Motor neuron (in vitro differentiated cells): ENCODE measurements around the gene LGR4. TPM values are rescaled to one million over a fixed set of nuclear protein-coding genes. Genes with fewer than 3 reads are reported as not detected.

Source experiments
- ATAC-seq, 8 experiments: fragments of 200-7000 bp; cut with Tn5 transposase; replicated peaks in 6 of 8; 2 replicates each; pipeline ENCODE4 v1.8.0; 2021; ENCODE audit warnings: mild to moderate bottlenecking in 8 of 8, moderate library complexity in 8 of 8
- H3K27ac ChIP-seq, 2 donors: fragments of 250-450 bp; sonication (Bioruptor Pico); 2 replicates each; pipeline ENCODE4 v1.9.0; 2021; ENCODE audit warnings: antibody characterized with exemption in 2 of 2, mild to moderate bottlenecking in 2 of 2, moderate library complexity in 1 of 2
- H3K4me1 ChIP-seq, 2 donors: fragments of 250-450 bp; sonication (Bioruptor Pico); replicated peaks in 1 of 2; 2 replicates each; pipeline ENCODE4 v1.6.1; 2021; ENCODE audit warnings: antibody characterized with exemption in 2 of 2, mild to moderate bottlenecking in 2 of 2, moderate library complexity in 1 of 2
- H3K4me3 ChIP-seq, 5 donors: fragments of 250-450 bp; sonication (Bioruptor Pico); 2 replicates each; pipeline ENCODE4 v1.9.0; 2021; ENCODE audit warnings: antibody characterized with exemption in 5 of 5, mild to moderate bottlenecking in 5 of 5, moderate library complexity in 4 of 5
- WGBS, 10 experiments: fragments of 450-650 bp; shearing (Covaris generic); methylation state at CpG; one replicate each; pipeline ENCODE4 v1.0.0; 2022; 5-methylcytosine and 5-hydroxymethylcytosine counted together
- in situ Hi-C, 9 experiments: fragments of 400-800 bp; cut with MboI; loops; one replicate each; pipeline ENCODE4 v1.15.0; 2021; ENCODE audit warnings: low sequenced_read_pairs in 9 of 9, low pct_unique_long_range_greater_than_20kb in 2 of 9; ENCODE audit not compliant: unreplicated experiment in 9 of 9
- total RNA-seq, 8 experiments: library from RNA; unstranded; fragments of 300-600 nt; gene quantifications; 2 replicates each; pipeline versions ENCODE4 v1.2.3 to v1.2.4, GENCODE V29; 2022

Gene LGR4
- total RNA-seq, 8 experiments from 2014 or later = 22.3 to 79.2 (median 36.7) TPM

DNA sequence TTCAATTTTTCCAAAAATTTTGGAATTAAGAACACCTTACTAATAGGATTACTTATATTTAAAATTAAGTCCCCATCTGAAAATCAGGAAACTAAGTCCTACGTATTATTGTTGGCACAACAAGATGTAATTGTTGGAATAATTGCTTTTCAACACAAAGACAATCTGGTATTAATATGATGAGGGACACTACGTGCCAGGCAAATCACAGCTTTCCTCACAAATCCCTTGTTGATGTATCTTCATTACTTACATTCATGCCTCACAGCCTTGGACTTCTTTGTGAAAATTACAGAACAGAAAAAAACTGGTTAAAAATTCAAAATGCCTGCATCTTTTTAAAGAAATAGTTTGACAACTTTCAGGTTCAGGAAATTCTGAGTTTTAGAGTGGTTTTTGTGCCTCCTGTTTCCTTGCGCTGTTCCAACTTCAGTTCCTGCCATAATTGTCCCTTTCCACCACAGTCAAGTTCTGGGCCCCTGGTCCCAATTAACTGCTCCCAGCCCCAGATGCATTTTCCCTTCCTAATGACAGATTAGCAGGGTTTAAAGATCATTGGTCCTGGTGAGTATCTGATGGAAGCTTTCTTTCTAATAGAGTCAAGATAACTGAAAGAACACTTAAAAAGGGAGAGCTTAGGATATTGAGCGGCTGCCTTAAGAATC lies 86.3 kb downstream of the LGR4 start:
- H3K4me1 ChIP-seq = peaks cover 2 to 4% of the 10 kb centered on the region in 2 donors
- in situ Hi-C loops = no loop called here
- WGBS, 10 experiments = 33 to 100% (median 90%) methylated on average over 2 to 4 of the region's 4 CpGs; no CpG with 5 or more reads in 2 of the 10 experiments
- no peak overlapping the region for H3K27ac ChIP-seq
- no peak for ATAC-seq
- no peak overlapping the region for H3K4me3 ChIP-seq

DNA sequence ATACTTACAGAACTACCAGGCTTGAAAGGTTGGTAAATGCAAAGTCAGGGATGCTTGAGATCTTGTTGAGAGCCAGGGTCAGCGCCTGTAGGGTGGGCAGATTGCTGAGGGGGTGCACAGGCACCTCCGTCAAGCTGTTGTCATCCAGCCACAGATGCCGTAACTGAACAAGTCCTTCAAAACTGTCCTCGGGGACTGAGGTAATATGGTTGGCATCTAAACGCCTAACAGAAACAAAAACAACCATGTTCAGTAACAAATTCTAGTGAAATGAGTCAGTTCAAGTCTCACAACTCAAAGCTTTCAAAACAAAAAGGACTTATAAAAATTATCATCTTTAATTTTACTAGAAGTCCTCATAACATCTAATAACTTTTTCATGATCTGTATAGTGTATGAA lies 87.3 kb downstream of the LGR4 start:
- in situ Hi-C loops = no loop called here
- 33 to 100% (median 80%) methylated on average over 1 to 5 of the region's 5 CpGs; no CpG with 5 or more reads in 1 of the 10 experiments for WGBS, 10 experiments
- Histone ChIP-seq H3K27ac (no peak overlapping the region), H3K4me1 (no peaks in the 10 kb centered on the region), H3K4me3 (no peak overlapping the region)
- peak in 1 of 8 experiments; percentile 23 for ATAC-seq

DNA sequence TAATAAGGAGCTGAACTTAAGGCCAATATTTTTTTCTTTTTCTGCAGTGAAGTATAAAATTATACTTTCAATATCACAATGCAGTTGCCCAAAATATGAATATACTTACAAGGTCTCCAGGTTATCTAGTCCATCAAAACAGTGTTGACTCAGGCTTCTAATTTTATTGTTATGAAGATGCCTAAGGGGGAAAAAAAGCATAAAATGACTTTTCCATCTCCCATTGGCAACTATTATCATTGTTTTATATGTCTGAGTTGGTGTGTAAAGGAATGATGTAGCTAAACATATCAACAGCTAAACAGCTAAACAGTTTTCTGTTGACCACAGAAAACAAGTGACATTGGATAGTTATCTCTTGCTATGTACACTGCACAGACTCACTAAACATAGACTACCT lies 88.4 kb downstream of the LGR4 start:
- Histone ChIP-seq H3K4me3 (no peak overlapping the region), H3K27ac (no peak overlapping the region), H3K4me1 (no peaks in the 10 kb centered on the region)
- ATAC-seq = no peak
- in situ Hi-C loops = no loop called here

DNA sequence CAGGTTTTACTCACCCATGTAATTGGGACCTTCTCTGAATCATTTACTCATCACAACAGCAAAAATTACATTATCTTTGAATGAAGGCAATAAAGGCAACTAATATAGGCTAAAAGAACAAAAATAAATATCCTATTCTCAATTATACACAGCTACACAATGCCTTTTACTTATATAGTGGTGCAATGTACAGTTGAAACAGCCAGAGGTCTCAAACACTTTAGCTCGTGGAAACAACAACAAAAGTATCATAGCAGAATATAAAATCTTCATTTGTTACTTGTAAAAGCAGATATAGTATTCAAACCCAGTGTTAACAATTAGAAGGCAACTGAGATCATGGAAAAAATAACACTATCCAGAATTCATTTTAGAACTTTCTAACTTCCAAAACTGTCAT lies 88.9 kb downstream of the LGR4 start:
- ATAC-seq = no peak
- 58 to 100% (median 80%) methylated on average over 1 of the region's 1 CpG; no CpG with 5 or more reads in 4 of the 10 experiments for WGBS, 10 experiments
- H3K27ac ChIP-seq = no peak overlapping the region
- in situ Hi-C loops = no loop called here
- no peak overlapping the region for H3K4me3 ChIP-seq
- no peaks in the 10 kb centered on the region for H3K4me1 ChIP-seq

DNA sequence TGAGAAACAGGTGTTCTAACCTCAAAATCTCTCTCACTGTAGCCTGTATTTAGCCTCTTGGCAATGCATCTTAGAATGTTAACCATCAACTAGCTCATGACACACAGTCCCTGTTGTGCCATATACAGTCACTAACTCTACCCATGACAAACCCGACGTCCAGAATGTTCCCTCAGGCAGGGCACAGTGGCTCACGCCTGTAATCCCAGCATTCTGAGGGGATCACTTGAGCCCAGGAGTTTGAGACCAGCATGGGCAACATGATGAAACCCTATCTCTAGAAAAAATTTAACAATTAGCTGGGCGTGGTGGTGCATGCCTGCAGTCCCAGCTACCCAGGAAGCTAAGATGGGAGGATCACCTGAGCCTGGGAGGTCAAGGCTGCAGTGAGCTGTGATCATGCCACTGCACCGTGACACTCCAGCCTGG lies 91.3 kb downstream of the LGR4 start:
- Histone ChIP-seq H3K4me3 (no peak overlapping the region), H3K4me1 (no peaks in the 10 kb centered on the region), H3K27ac (no peak overlapping the region)
- WGBS, 10 experiments = 70 to 100% (median 93%) methylated on average over 1 to 5 of the region's 5 CpGs; no CpG with 5 or more reads in 2 of the 10 experiments
- in situ Hi-C loops = no loop called here
- ATAC-seq = no peak

DNA sequence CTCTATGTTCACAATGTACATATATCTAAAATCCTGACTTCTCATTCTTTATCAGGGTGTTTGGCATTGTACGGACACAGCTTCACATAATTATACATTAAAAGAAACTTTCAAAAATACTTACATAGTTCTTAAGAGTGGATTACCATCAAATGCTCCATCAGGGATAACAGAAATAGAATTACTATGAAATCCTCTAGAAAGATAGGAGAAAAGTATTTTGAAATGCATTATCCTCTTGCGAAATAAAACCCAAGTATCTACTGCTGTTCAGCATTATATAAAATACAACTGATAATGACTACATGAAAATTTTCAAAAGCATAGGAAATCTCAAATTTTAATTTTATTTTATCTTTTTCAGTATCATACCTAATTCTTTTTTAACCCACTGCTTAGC lies 91.8 kb downstream of the LGR4 start:
- Histone ChIP-seq H3K27ac (no peak overlapping the region), H3K4me3 (no peak overlapping the region), H3K4me1 (no peaks in the 10 kb centered on the region)
- 86 to 100% (median 100%) methylated on average over 1 to 2 of the region's 2 CpGs; no CpG with 5 or more reads in 2 of the 10 experiments for WGBS, 10 experiments
- in situ Hi-C loops = no loop called here
- ATAC-seq = no peak

DNA sequence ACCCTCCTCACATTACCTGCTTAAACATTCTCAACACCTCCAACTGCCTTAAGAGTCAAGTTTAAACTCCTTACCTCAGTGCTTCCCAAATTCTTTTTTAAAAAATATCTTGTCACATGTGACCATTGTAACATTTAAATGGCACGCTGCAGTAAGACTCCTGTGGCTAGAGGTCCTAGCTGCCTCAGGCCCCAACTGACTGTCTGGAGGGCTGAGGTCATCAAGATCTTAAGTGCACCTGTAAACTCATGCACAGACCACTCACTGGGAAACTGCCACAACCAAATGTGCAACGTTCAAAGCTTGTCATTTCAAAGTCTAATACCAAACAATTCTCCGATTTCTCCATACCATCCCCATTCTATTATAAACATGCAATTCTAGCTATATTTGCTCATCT lies 93.1 kb downstream of the LGR4 start:
- Histone ChIP-seq H3K27ac (no peak overlapping the region), H3K4me3 (no peak overlapping the region), H3K4me1 (no peaks in the 10 kb centered on the region)
- ATAC-seq = no peak
- WGBS, 10 experiments = 73 to 100% (median 87%) methylated on average over 1 to 3 of the region's 3 CpGs
- in situ Hi-C loops = no loop called here

DNA sequence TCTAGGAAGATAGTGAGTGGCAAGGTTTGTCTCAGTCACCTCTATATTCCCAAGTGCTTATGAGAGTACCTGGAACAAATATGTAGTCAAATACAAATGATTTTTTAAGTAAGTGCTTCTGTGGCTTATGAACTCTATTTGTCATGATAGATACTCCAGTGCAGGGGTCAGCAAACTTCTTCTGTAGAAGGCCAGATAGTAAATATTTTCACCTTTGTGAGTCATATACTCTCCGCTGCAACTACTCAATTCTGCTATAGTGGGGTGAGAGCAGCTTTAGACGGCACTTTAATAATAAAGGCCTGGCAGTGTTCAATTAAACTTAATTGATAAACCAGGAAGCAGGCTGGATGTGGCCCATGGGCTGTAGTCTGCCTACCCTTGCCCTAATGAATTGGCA lies 97.2 kb downstream of the LGR4 start:
- no peak for ATAC-seq
- Histone ChIP-seq H3K4me1 (no peaks in the 10 kb centered on the region), H3K27ac (no peak overlapping the region), H3K4me3 (no peak overlapping the region)
- 83 to 100% (median 92%) methylated on average over 1 to 2 of the region's 2 CpGs; no CpG with 5 or more reads in 2 of the 10 experiments for WGBS, 10 experiments
- in situ Hi-C loops = no loop called here

DNA sequence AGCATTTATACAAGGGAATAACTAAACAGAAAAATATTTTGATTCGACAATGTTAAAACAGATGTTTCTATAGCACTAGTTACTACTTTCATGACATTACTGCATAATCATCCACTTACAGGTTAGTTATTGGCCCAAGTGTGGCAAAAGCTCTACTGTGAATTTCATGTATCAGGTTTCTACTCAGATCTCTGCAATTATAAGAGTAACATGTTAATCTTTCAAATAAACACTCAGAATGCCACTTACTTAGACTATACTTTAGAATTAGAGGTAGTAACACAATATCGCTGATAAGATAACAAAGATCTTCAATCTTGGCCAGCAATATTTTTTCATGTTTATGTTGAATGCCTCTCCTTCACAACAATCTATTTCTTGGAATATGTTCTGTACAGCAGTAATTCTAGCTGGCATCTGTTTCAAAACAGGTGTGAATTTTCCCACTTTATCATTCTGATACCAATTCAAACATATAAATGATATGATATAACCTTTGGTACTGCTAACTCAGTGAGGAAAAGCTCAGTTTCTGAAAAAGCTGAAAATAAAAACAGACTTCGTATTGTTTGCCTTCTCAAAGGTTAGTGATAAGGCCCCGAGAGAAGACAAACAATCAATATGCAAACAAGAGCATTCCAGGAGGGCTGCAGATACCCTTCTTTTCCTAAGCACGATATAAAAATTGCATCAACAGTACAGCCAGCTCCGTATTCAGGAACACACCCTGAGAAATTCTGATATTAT lies 98.6 kb downstream of the LGR4 start:
- 68 to 100% (median 90%) methylated on average over 2 to 6 of the region's 6 CpGs for WGBS, 10 experiments
- Histone ChIP-seq H3K27ac (no peak overlapping the region), H3K4me3 (no peak overlapping the region), H3K4me1 (no peaks in the 10 kb centered on the region)
- in situ Hi-C loops = loop anchor here in 1 of 9 experiments (25.0 kb wide), 1 partner anchor 88 kb away; the partner anchor contains the start of gene LGR4
- no peak for ATAC-seq

DNA sequence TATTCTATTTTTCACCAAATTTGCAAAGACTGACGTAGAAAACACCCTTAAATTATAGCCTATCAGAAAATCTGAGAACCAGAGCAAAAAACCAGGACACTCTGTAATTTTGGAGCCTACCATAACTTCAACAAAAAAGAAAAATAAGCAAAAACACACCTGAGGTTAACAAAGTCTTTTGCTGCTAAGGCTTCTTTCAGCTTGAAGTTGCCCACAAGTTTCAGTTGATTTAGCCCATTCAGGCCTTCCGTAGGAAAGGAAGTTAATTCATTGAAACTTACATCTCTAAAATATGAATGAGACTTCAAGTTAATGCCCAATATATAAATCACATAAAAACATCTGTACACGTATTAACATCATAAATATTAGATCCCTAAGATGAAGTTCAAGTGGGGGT lies 99.2 kb downstream of the LGR4 start:
- in situ Hi-C loops = loop anchor here in 1 of 9 experiments (25.0 kb wide), 1 partner anchor 89 kb away; the partner anchor contains the start of gene LGR4
- Histone ChIP-seq H3K4me1 (no peaks in the 10 kb centered on the region), H3K27ac (no peak overlapping the region), H3K4me3 (no peak overlapping the region)
- ATAC-seq = no peak
- 86 to 100% (median 95%) methylated on average over 1 to 3 of the region's 3 CpGs for WGBS, 10 experiments

DNA sequence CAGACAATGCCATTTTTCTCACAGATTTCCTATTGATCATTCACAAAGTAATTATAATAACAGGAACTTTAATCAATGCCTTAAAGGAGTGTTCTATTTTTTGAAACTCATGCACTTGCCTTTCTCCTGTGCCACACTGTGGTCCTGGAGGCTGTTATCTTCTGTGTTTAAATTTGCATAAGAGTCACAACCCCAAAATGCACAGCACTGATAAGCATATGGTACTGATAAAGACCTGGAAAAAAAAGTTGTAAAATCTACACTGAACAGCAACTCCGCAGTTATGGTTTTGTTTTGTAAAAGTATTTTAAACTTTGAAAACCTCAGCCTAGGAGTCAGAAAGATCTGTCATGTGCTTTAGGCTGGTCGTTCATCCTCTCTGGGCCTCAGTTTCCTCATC lies 100.4 kb downstream of the LGR4 start:
- Histone ChIP-seq H3K4me1 (no peaks in the 10 kb centered on the region), H3K27ac (no peak overlapping the region), H3K4me3 (no peak overlapping the region)
- in situ Hi-C loops = loop anchor here in 1 of 9 experiments (25.0 kb wide), 1 partner anchor 90 kb away; the partner anchor contains the start of gene LGR4
- ATAC-seq = no peak
- WGBS, 10 experiments = 52 to 100% (median 82%) methylated on average over 1 to 2 of the region's 2 CpGs

DNA sequence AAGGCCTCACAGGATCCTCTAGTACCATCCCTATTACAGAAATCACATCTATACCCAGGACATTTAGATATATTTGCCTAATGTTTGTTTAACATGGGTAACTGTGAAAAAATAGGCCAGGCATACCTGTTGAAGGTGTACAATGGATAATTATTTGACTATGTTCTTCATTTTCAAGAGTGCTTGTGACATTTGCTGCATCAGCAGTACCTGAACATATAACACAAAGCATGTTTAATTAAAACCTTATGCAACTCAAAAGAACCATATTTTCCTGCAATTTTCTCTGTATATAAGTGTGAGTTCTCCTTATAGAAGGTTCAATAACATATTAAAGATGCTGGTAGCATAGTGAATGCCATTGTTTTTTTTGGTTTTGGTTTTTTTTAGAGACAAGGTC lies 101.1 kb downstream of the LGR4 start:
- in situ Hi-C loops = loop anchor here in 1 of 9 experiments (25.0 kb wide), 1 partner anchor 91 kb away; the partner anchor contains the start of gene LGR4
- Histone ChIP-seq H3K4me1 (no peaks in the 10 kb centered on the region), H3K4me3 (no peak overlapping the region), H3K27ac (no peak overlapping the region)
- no peak for ATAC-seq

DNA sequence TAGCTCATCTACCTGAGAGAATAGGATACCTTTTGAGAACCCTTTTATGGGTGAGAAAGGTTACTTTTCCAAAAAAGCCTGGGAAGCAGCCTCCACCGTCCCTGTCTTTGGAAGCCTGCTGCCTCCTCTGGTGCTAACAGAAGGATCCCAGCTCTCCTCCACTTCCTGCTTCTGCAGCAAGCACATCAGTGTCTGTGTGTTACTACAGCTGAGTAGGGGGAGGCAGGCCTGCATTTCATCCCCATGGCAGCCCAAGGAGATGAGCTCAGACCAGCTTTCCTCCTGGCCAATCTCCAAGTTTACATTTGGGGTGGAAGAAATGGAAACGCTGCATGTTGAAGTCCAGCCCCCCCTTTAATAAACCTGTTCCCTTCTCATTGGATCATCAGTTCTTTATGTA lies 102.2 kb downstream of the LGR4 start:
- Histone ChIP-seq H3K27ac (no peak overlapping the region), H3K4me3 (no peak overlapping the region), H3K4me1 (no peaks in the 10 kb centered on the region)
- in situ Hi-C loops = loop anchor here in 1 of 9 experiments (25.0 kb wide), 1 partner anchor 92 kb away; the partner anchor contains the start of gene LGR4
- ATAC-seq = peak in 2 of 8 experiments; percentile 57 to 95
- WGBS, 10 experiments = 20 to 100% (median 79%) methylated on average over 1 to 2 of the region's 2 CpGs; no CpG with 5 or more reads in 5 of the 10 experiments
